Suppressor macrophage treated with lipopolysaccharide for 4 hours (primary cell): ENCODE measurements around the gene SHISA3.

Source experiments
- DNase-seq: peaks from one replicate; pipeline ENCODE4 v3.0.0-alpha.2; 2020

Gene SHISA3

DNA sequence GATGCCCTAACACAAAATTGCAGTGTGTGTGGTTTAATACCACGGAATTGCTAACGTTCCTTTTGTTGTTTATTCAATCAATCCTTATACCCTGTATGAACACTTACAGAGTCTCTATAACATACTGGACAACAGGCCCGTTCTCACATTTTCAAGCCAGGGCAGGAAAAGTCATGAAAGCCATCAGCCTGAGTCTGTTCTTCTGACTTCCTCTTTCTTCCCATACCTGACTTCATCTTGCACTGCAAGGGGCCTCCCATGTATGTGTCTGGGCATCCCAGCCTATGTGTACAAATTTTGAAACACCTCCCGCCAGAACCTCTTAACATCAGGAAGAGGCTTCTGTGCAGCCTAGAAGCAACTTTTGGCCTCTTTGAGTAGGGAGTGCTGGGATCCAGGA is 4.9 kb upstream of the SHISA3 start:
- DNase-seq, result no peak

DNA sequence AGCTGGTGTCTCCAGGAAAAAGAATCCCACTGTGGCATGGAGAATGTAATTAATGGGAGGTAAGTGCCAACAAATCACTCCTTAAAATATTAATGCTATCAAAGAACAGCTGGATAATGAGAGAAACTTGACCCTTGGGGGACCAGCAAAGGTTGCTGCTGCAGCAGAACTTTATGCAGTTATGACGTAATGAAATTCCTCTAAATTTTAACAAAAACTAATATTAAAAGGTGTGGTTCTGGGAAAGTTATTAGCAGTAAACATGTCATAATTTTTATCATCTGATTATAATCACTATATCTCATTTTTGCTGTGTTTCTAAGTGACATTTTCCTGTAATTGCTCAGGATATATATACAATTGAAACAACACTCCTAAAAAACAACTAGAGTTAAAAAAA is 1.7 kb upstream of the SHISA3 start:
- no peak for DNase-seq

DNA sequence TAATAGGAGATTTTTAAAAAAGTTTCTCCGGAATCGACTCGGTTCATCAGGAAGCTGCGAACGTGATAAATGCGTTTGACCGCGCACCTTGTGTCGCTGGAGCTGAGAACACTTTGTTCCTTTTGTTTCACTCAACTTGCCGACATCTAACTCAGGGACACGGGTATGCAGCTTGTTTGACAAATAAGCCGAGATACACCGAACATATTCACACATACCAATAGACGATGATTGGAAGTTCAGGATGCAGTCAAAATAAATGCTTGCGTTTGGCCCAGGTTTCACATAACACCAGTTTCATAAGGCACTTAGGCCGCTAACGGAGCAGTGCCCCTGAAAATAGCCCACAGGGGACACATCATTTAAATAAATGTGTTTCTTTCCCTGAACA is 932 bp upstream of the SHISA3 start:
- no peak for DNase-seq

DNA sequence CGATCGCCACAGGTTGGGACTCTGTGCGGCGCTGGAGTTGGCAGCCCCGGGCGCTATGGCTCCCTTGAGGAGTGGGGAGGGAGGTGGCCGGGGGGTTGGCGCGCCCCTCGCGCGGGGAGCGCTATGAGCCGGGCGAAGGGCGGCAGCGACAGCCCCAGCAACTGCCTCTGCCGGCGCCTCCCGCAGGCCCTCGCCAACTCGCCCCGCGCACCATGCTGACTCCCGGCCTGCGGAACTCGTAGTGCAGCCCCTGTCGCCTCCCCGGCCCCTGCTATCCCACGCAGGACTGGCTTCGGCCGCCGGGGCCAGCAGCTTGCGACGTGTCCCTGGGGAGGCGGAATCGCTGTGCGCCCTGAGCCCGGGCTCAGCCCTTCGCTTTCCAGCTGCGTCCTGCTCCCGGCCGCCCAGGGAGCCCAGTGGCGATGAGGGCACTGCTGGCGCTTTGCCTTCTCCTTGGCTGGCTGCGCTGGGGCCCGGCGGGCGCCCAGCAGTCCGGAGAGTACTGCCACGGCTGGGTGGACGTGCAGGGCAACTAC is 415 bp downstream of the SHISA3 start:
- DNase-seq, result no peak

DNA sequence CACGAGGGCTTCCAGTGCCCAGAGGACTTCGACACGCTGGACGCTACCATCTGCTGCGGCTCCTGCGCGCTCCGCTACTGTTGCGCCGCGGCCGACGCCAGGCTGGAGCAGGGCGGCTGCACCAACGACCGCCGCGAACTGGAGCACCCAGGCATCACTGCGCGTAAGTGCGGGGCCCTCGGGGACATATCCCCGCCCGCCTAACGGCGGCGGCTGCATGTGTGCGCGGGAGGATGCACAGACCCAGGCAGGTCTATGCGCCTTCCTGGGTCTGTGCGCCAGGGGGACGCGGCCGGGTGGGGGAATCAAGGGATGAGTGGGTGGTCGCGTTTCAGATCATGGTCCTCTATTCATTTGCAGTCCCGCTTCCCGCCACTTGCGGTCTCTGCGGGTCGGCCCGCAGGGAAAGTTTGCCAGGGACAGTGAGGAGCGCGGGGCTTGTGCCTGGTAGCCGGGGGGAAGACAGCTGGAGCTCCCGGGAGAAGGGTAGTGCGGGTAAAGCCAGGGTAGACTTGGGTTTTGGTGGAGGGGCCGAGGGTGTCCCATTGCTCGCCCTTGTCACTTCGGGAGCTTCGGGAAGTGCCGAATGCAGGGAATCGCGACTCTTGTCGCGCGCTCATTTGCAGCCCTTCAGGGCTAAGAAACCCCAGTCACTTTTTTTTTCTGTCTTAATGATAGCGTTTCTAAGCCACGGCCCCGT is 1.0 kb downstream of the SHISA3 start:
- no peak for DNase-seq

DNA sequence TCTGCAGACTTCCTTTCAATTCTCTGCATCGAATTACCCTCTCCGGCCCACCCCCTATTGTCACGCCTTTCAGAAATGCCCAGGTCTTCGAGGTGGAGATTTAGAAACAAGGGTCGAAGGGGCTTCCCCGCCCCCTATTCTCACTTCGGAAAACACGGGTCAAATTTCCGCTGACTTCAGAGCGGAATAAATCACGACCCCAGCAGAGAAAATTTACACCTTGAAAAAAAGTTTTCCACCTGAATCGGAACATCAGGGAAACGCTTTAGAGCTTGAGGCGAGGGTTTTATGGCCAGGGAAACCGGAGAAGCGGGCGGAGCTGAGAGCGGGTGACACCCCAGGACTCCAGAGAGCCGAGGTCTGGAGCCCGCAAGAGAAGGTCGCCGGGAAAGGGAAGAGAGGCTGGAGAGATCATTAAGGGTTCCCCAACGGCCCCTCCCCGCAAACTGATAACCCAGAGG is 1.6 kb downstream of the SHISA3 start:
- DNase-seq, result no peak

DNA sequence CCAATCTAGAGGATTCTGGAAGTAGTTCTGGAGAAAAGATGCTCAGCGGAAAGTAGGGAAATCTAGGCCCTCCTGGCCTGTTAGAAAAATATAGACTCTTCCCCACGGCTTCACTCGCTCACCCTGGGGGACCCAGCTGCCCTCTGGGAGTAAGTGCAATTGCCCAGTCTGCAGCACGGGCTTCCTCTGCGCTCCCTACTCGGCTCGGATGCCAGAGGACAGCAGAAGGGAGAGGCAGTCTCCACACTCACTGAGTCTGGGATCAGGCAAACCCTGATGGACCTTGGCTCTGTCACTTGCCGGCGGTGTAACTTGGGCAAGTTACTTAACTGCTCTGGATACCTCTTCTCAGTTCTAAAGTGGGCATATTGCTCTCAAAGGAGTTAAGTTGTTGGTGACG is 2.1 kb downstream of the SHISA3 start:
- DNase-seq, result no peak

DNA sequence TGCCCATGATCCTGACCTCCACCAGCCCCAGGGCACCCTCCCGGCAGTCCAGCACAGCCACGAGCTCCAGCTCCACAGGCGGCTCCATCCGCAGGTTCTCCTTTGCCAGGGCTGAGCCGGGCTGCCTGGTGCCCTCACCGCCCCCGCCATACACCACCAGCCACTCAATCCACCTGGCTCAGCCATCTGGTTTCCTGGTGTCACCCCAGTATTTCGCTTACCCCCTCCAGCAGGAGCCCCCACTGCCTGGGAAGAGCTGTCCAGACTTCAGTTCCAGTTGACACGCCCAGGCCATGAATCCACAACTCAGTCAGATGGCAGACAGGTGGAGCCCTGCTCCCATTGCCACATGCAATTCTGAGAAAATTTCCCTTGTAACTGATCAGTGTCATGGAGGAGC is 3.9 kb downstream of the SHISA3 start:
- no peak for DNase-seq

DNA sequence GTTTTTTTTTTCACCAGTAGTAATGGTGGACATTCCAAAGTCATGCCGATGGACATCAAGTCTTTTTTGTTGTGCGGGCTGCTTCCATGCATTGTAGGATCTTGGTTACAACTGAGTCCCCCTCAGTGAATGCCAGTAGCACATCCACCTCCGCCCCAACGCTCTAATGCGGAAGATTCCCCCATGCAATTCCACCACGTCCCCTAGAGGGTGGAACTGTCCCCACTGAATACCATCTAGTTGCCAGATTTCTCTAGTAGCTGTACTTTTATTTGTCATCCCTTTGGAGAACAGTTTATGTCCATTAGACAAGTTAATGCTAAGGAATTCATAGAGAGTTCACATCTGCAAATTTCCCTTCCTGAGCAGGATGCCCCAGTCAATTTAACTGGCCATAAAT is 6.7 kb downstream of the SHISA3 start:
- DNase-seq, result no peak

DNA sequence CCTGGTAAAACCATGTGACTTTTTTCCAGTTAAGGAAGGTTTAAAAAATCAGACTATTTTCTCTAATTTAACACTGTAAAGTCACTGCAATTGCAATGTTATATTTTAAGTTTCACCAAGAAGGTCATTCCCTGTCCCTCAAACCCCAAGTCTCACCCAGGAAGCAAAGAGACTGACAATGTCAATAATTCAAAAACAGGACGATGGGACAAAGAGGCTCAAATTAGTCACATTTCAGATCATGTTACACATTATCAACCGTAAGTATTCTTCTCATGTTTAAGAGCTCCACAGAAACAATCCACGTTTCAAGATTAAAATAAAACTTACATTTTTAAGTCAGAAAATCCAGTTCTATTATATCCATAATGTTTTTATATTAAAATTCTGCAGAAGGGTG is 13.2 kb downstream of the SHISA3 start:
- no peak for DNase-seq

DNA sequence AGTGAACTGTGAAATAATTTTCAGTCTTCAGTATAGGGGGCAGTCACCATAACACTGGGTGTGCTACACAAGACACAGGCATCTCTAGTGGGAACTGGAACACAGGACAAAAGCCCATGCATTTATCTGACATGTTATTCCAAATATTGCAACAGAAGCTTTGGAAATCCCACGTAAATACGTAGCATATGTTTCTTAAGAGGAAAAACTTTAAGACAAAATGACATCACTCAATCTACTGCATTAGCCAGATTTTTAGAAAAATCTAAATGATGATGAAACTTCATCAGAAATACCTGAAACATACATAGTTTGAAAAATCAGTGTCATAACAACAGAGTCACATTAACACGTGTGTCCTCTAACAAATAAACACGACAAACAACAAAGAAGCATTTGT is 14.5 kb downstream of the SHISA3 start:
- no peak for DNase-seq

DNA sequence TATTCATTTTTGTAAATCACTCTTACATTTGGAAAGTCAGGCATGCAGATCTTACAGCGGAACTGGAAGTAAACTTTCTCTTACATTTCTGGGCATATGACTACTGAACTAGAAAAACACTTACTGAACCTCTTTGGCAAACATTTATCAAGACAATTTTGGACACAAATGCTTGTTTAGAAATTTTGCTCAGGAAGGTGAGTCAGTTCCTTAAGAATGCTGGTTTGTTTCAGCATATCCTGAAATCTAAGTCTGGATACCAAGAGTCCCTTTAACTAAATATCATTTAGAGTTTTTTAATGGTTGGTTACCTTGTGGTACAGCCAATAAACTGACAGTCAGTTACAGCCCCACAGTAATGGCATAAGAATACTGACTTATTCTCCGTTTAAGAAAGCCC is 15.0 kb downstream of the SHISA3 start:
- no peak for DNase-seq

DNA sequence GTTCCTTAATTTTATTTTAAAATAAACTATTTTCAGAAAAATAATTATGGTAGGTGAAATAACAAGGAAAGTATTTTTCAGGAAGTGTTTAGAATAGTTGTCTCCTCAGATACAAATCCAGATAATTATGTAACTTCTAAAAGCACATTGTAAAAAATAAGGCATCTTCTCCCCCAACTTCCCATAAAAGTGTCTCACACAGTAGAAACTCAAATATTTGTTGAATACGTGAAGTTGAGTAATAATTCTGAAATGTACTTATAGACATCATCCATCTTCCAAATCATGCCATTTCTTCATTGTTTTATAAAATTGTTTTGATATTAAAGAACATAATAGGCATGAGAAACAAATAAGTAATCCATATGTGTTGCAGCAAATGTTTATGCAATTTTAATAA is 18.0 kb downstream of the SHISA3 start:
- DNase-seq, result no peak

DNA sequence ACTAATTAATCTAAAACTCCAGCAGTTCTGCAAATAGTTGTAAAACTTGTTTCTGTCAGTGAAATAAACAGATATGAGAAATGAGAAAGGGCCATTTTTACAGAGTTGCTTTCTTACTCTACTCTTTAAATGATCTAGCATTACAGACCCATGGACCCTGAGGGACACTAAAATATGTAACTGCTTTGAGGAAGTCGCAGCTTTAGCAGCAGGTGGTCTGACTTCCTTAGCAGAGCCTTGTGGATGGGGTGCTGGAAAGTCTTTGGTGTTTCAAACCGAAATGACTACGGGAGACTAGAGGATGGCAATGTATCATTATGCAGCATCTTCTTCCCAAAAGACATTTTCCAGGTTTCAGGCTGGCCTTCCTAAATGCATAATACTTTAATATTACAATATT is 18.7 kb downstream of the SHISA3 start:
- no peak for DNase-seq

DNA sequence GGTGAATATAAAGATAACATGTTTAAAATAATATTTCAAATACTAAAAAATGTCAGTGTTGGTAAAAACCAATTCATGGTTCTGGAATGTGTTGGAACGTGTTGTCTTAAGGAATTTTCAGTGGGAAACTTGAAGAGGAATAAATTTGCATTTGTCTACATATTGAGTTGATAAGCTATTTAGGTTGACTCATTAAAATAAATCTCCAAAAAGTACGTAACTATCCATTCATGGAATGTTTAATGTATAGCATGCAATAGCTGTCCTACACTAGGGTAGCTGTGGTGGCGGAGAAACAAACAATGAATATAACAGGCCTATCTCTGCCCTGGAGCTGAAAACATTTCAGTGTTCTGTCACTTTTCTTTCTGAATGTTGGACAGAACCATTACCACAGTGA is 20.3 kb downstream of the SHISA3 start:
- no peak for DNase-seq

DNA sequence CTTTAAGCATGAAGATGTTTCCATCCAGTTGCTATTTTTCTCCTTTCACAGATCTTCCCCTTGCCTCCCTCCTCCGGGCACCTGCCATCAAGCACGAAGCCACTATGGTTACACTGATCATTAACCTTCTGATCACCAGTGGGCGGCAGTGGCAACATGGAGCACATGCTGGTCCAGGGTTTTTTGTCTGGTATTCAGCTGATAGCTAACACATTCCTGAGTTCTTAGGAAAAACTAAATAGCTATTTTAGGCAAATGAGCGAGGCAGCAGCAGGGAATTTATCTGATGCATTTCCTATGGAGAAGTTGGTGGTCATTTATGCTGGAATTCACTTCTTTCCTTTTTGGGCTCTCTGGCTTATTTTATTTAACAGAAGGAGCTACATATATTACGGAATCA is 22.9 kb downstream of the SHISA3 start:
- DNase-seq, result no peak

DNA sequence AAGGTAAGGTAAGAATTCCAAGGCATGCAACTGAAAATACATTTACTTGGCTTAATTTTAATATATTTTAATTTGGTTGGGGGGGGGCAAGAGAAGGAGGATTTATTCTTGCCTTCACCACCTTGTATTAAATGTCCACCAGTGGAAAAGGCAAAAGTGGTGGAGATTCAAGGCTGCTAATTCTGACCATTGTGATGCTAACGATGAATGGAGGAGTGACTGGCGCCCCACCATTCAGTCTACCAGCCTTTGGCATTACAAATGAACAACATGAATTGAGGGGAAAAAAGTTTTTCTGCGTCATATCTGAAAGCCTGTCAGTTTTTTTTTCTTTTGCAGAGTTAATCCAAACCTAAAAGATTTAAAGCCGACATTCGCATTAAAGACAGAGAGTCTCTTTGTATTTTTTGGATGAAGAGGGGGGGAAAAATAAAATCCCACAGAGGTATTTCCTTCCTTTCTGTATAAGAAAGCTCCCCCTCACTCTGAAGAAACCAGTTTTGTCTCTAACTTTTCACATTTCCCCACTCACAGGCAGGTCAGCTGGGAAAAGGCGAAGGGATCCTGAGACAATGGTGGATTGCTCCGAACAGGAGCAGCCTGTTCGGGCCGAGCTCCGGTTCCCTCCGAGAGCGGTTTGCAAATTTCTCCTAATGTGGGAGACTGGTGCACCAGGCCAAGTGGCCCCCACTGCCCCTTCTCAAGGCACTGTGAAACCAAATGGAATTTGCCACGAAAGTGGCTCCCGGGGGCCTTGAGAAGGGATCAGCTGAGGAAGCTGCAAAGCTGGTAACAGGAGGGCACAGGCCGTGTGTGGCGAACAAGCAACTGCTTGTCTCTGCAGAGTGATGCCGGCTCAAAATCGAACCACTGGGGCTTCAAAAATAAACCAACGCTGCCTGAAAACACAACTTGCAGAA is 28.1 kb downstream of the SHISA3 start:
- DNase-seq, result no peak

DNA sequence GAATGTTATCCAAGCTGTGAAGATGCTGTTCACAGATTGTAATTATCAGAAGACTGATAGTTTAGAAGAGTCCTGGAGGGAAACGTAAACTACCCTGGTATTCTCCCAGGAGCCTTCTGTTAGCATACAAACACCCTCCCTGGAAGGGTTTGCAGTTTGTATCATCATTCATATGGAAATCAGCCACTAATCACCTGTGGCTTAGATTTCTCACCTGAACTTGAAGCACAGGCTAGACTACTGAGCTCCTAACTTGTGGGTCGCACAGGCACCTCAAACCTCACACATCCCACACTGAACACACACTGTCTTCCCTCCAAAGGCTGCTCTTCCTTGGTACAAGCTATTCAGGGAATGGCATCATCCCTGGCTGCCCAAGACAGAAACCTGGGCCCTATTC is 30.7 kb downstream of the SHISA3 start:
- no peak for DNase-seq

DNA sequence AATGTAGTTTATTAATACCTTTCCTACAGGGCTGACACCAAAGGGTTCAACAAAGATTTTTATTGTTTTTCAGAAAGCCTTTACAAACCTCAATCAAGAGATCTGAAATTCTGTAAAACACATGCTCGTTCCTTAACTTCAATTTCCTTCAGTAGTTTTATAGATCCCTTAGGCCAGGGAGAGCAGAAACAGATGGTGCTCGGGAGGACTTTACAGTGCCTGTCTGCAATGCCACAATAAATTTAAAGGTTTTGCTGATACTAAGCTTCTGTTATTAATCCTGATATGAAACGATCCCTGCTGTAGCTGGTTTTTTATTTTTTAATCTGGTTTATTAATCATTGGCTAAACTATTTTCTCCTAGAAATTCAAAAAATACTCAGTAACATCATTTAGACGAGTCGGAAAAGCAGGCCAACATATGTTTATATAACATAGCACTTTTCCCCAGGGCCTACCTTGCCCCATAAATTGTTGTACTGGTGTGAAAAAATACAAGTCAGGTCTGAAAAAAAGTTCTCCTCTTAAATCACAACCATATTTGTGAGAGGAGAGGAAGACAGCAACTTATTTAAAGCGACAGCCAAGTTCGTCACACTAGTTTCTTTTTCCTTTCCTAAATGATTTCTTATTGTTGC is 39.8 kb downstream of the SHISA3 start:
- DNase-seq, result no peak

DNA sequence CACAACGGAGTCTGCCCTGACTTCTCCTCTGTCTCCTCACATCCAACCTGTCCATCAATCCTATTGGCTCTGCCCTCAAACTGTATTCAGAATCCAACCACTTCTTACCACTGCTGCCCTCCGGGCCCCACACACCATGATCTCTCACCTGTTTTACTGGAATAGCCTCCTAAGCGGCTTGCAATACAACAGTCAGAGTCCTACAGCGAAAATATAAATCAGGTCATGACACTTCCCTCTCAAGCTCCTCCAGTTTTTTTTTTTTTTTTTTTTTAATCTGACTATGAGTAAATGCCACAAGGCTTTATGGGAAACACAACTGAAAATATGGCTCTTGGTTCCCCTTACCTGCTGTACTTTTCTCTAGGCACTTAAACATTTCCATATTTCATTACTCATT is 42.8 kb downstream of the SHISA3 start:
- no peak for DNase-seq

DNA sequence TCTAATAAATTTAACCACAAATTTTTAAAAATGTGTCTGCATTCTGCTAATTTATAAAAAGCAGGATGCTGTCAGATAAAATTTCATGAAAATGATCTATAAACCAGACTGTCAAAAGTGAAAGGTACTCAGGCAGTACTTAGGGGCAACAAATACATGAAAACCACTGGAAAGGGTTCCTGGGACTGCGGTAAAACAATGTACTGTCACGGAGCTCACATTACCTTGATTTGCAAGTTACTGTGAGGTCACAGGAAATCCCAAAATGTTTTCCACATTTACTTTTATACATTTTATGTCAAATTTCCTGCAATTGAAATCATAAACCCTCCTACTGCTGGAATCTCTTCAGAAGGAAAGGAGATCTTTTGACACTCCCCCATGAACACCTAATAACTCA is 45.3 kb downstream of the SHISA3 start:
- no peak for DNase-seq

DNA sequence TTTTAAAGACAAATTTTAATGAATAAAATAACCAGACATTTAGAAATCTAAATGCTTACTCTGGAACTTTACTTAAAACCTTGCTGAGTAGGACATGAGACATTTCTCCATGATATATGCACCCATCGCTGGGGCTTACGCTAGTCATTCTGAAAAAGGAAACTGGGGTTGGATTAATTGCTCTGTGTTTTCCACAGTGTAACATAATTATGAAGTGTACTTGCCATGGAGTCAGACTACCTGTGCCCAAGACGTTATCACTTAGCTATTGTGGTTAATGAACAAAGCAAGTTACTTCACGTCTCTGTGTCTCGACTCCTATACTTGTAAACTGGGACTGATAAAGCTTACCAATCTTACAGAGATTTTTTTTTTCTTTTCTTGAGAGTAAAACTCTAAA is 47.8 kb downstream of the SHISA3 start:
- DNase-seq, result no peak

DNA sequence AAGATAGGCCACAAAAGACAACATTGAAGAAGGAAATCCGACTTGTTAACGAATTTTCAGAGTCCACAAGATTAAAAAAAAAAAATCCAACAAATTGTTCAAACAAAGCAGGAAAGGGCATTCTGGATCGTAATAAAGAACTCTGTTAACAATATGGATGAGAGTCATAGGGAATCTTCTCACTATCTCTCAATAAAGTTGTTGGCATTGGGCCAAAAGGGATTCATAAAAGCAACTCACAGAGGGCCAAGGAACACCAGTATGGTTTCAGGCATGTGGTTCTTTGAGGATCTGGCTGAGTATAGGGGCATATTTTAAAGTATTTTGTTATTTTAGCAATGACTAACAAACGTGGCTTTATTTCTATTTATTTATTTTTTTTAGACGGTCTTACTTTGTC is 49.5 kb downstream of the SHISA3 start:
- no peak for DNase-seq
